A549 treated with CpdA at 1 μM for 4 hours (cell line): ENCODE results near the gene CSTA. TPM values are rescaled to one million over a fixed set of nuclear protein-coding genes. Genes with fewer than 3 reads are reported as not detected.

ENCODE experiments used
- total RNA-seq: library from RNA; stranded (reverse); fragments of 200-300 nt; extraction: Qiagen RNA extraction; gene quantifications from 5 replicates; pipeline ENCODE4 v1.2.3, GENCODE V29; 2022; ENCODE audit warnings: low read depth

CSTA gene
- total RNA-seq = 0.73 to 1.7 TPM (median 1.1 TPM) in 5 replicates

GRCh38 chr3:122324871-122325323, at the start of gene CSTA:
Gene CSTA (plus strand): TSS chr3:122325248. CDS start chr3:122325293, 45 bp downstream.

GRCh38 chr3:122382888-122383666, 58.0 kb downstream of the CSTA start, which contains the start of gene MIX23:
Gene MIX23 (minus strand): TSS chr3:122383231. CDS start chr3:122383224, 7 bp downstream.

GRCh38 chr3:122383771-122384697, 59.0 kb downstream of the CSTA start, which contains the start of gene FAM162A:
Gene FAM162A (plus strand): TSS chr3:122384182. CDS start chr3:122384266, 84 bp downstream.

Other genes starting within 250 kb of the CSTA start
- not detected in 5 replicates for gene CASR, start 141.6 kb upstream of the CSTA start, total RNA-seq
- gene MIX23, start 58.0 kb downstream of the CSTA start, total RNA-seq = 50.2 to 74.6 TPM (median 53.1 TPM) in 5 replicates
- gene FAM162A, start 58.9 kb downstream of the CSTA start, total RNA-seq = 34.6 to 39.7 TPM (median 36.4 TPM) in 5 replicates
- 3.0 to 4.3 TPM (median 3.2 TPM) in 5 replicates for gene WDR5B, start 90.8 kb downstream of the CSTA start, total RNA-seq
- 57.8 to 72.4 TPM (median 61.4 TPM) in 5 replicates for gene KPNA1, start 189.7 kb downstream of the CSTA start, total RNA-seq
- 5.0 to 6.1 TPM (median 5.3 TPM) in 5 replicates for gene PARP9, start 239.1 kb downstream of the CSTA start, total RNA-seq
- 7.2 to 11.6 TPM (median 8.2 TPM) in 5 replicates for gene DTX3L, start 239.1 kb downstream of the CSTA start, total RNA-seq